GM12878 (cell line): ENCODE results near the gene DAGLA. TPM values are rescaled to one million over a fixed set of nuclear protein-coding genes. Genes with fewer than 3 reads are reported as not detected.

Source experiments
- ATAC-seq: fragments of 200-7000 bp; cut with Tn5 transposase; 3 replicates; pipeline ENCODE4 v1.9.1; 2020; ENCODE audit warnings: mild to moderate bottlenecking, moderate library complexity
- BruUV-seq: library from RNA; stranded (reverse); fragments of 400-500 nt; replicated peaks from 2 replicates; lab custom pipeline; 2021; lab: Mats Ljungman, UMichigan
- CTCF ChIA-PET: fragments of 300-600 bp; sonication (Branson Sonifier 250); formaldehyde crosslinking; extraction: SDS; loops from one replicate; lab custom pipeline; 2021; ENCODE audit warnings: inconsistent platforms; lab: Yijun Ruan, JAX
- POLR2A ChIA-PET: fragments of 350-600 bp; formaldehyde crosslinking; extraction: SDS; loops from one replicate; lab custom pipeline; 2021; ENCODE audit warnings: inconsistent platforms; lab: Charles Lee
- RAD21 ChIA-PET: fragments of 300-600 bp; sonication (Branson Sonifier 250); formaldehyde crosslinking; loops from one replicate; lab custom pipeline; 2023; ENCODE audit warnings: antibody characterized with exemption; ENCODE audit not compliant: unreplicated experiment; lab: Charles Lee
- SMC1A ChIA-PET: fragments of 300-600 bp; sonication (Branson Sonifier 250); formaldehyde crosslinking; loops from one replicate; lab custom pipeline; 2023; ENCODE audit not compliant: unreplicated experiment, uncharacterized antibody; lab: Charles Lee
- DNase-seq: peaks from one replicate; pipeline ENCODE4 v3.0.0-alpha.2; 2011; ENCODE audit warnings: low read depth, low spot score
- FAIRE-seq: peaks from 3 replicates; lab custom pipeline; 2011; peaks lifted over from hg19 to GRCh38; lab: Jason Lieb, UNC
- H2AFZ ChIP-seq: 2 replicates; pipeline ENCODE4 v1.6.0; 2011; ENCODE audit warnings: low read depth, low read length, control low read depth; ENCODE audit not compliant: control insufficient read depth
- H3K27ac ChIP-seq: 2 replicates; pipeline ENCODE4 v1.5.1; 2011; ENCODE audit warnings: control low read depth; ENCODE audit not compliant: control insufficient read depth, insufficient read depth
- H3K27me3 ChIP-seq, 2 experiments: replicated peaks in 1 of 2; 2 replicates each; pipeline versions ENCODE4 v1.6.0 to v1.6.1; 2011; ENCODE audit warnings: low read length in 1 of 2; ENCODE audit not compliant: control insufficient read depth in 2 of 2, insufficient read depth in 2 of 2
- H3K36me3 ChIP-seq, 2 experiments: 2 replicates each; pipeline ENCODE4 v1.5.1; 2011; ENCODE audit warnings: low read length in 1 of 2; ENCODE audit not compliant: control insufficient read depth in 2 of 2, insufficient read depth in 2 of 2
- H3K4me1 ChIP-seq: 2 replicates; pipeline ENCODE4 v1.6.1; 2011; ENCODE audit warnings: mild to moderate bottlenecking, low read length, moderate library complexity, mixed read lengths; ENCODE audit not compliant: control insufficient read depth, insufficient read depth
- H3K4me2 ChIP-seq: 2 replicates; pipeline ENCODE4 v1.6.0; 2011; ENCODE audit warnings: control low read depth; ENCODE audit not compliant: control insufficient read depth, insufficient read depth
- H3K4me3 ChIP-seq: fragments of 200-600 bp; sonication (generic); 2 replicates; pipeline ENCODE4 v1.5.1; 2016
- H3K79me2 ChIP-seq: 2 replicates; pipeline ENCODE4 v1.6.0; 2011; ENCODE audit warnings: low read length; ENCODE audit not compliant: control insufficient read depth, insufficient read depth
- H3K9ac ChIP-seq: 2 replicates; pipeline ENCODE4 v1.8.0; 2011; ENCODE audit warnings: low read length, control low read depth, mixed read lengths; ENCODE audit not compliant: control insufficient read depth, insufficient read depth
- H3K9me3 ChIP-seq: replicated peaks from 3 replicates; pipeline ENCODE4 v1.5.1; 2011; ENCODE audit warnings: mild to moderate bottlenecking, low read length; ENCODE audit not compliant: control insufficient read depth, insufficient read depth
- H4K20me1 ChIP-seq: 2 replicates; pipeline ENCODE4 v1.6.0; 2011; ENCODE audit not compliant: control insufficient read depth, insufficient read depth
- BACH1 ChIP-seq: fragments of 450-650 bp; IDR thresholded peaks from 2 replicates; pipeline ENCODE4 v1.6.1; 2017; ENCODE audit warnings: mild to moderate bottlenecking, borderline replicate concordance
- CHD1 ChIP-seq: IDR thresholded peaks from 2 replicates; pipeline ENCODE4 v1.6.1; 2012; ENCODE audit warnings: low read depth, low read length, improper control_type of control experiment
- CREM ChIP-seq: IDR thresholded peaks from 2 replicates; pipeline ENCODE4 v1.6.1; 2014; ENCODE audit warnings: antibody characterized with exemption, low read depth
- EGR1 ChIP-seq, 2 experiments: IDR thresholded peaks; 1 replicate in 1 of 2; 2 replicates in 1 of 2; pipeline ENCODE4 v1.6.1; 2011 to 2012; ENCODE audit warnings: low read depth in 2 of 2, low read length in 2 of 2, borderline replicate concordance in 1 of 2, mild to moderate bottlenecking in 1 of 2, moderate library complexity in 1 of 2
- ESRRA ChIP-seq: IDR thresholded peaks from 2 replicates; pipeline ENCODE4 v1.6.1; 2012; ENCODE audit warnings: mild to moderate bottlenecking, low read length, improper control_type of control experiment
- IRF4 ChIP-seq: IDR thresholded peaks from 2 replicates; pipeline ENCODE4 v1.6.1; 2011; ENCODE audit warnings: low read depth, low read length
- JUNB ChIP-seq: IDR thresholded peaks from 2 replicates; pipeline ENCODE4 v1.6.1; 2016; ENCODE audit warnings: antibody characterized with exemption, mild to moderate bottlenecking
- KLF5 ChIP-seq: fragments of 450-650 bp; IDR thresholded peaks from 2 replicates; pipeline ENCODE4 v1.6.1; 2014; ENCODE audit warnings: mild to moderate bottlenecking; ENCODE audit not compliant: partially characterized antibody
- MYB ChIP-seq: fragments of 150-350 bp; IDR thresholded peaks from 2 replicates; pipeline ENCODE4 v1.6.1; 2014; ENCODE audit warnings: mild to moderate bottlenecking, low read depth, low read length, borderline replicate concordance
- NFXL1 ChIP-seq: fragments of 450-650 bp; IDR thresholded peaks from 2 replicates; pipeline ENCODE4 v1.6.1; 2017; ENCODE audit warnings: antibody characterized with exemption, mild to moderate bottlenecking, borderline replicate concordance
- RAD51 ChIP-seq: fragments of 450-650 bp; IDR thresholded peaks from 2 replicates; pipeline ENCODE4 v1.6.1; 2016; ENCODE audit warnings: moderate library complexity, mild to moderate bottlenecking, inconsistent platforms
- RELA ChIP-seq: fragments of 450-650 bp; IDR thresholded peaks from 2 replicates; pipeline ENCODE4 v1.8.0; 2014; ENCODE audit warnings: borderline replicate concordance; ENCODE audit not compliant: partially characterized antibody
- SMAD1 ChIP-seq: fragments of 450-650 bp; IDR thresholded peaks from 2 replicates; pipeline ENCODE4 v1.6.1; 2018; ENCODE audit warnings: mild to moderate bottlenecking, low read depth; ENCODE audit not compliant: partially characterized antibody
- SREBF1 ChIP-seq: IDR thresholded peaks from 2 replicates; pipeline ENCODE4 v1.6.1; 2012; ENCODE audit warnings: mild to moderate bottlenecking, low read length
- WGBS: methylation state at CpG from one replicate; pipeline ENCODE4 v1.1.6; 2016; ENCODE audit warnings: low lambda C conversion rate; ENCODE audit not compliant: insufficient replicate concordance, insufficient coverage; ENCODE audit errors: missing lambda C conversion rate; 5-methylcytosine and 5-hydroxymethylcytosine counted together
- in situ Hi-C: fragments of 300-500 bp; cut with MboI; formaldehyde crosslinking; loops from 9 replicates; pipeline ENCODE4 v1.14.3; 2018; ENCODE audit warnings: mixed read lengths
- intact Hi-C: fragments of 100-400 bp; cut with micrococcal nuclease; formaldehyde crosslinking; loops from one replicate; pipeline ENCODE4 v1.14.2; 2022; ENCODE audit not compliant: unreplicated experiment
- polyA plus RNA-seq, 11 experiments: library from polyadenylated mRNA; depleted of rRNA in 4 of 11; unstranded in 6 of 11; stranded (reverse) in 5 of 11; fragments of >200 nt; fragmentation: Nextera tagmentation in 4 of 11; fragmentation: Illumina TruSeq in 1 of 11; extraction: Ambion mirVana in 4 of 11; extraction: Trizol in 1 of 11; gene quantifications; 1 replicate in 1 of 11; 2 replicates in 10 of 11; pipeline versions ENCODE4 v1.2.1 to v1.2.3, GENCODE V29; 2011 to 2016; ENCODE audit warnings: inconsistent platforms in 2 of 11, missing spikeins in 2 of 11, low read depth in 1 of 11
- total RNA-seq, 4 experiments: library from RNA; depleted of rRNA in 3 of 4; stranded (reverse); fragments of >200 nt in 3 of 4; fragmentation: Illumina TruSeq in 1 of 4; extraction: Trizol in 1 of 4; gene quantifications; 2 replicates each; pipeline versions ENCODE4 v1.2.1 to v1.2.3, GENCODE V29; 2013 to 2021
- TF ChIP-seq, protein P1 (sequence below): fragments of 450-650 bp; IDR thresholded peaks from 2 replicates; pipeline ENCODE4 v1.6.1; 2017; ENCODE audit warnings: mild to moderate bottlenecking, moderate library complexity
- TF ChIP-seq, protein P2 (sequence below): fragments of 450-650 bp; IDR thresholded peaks from 2 replicates; pipeline ENCODE4 v1.6.1; 2017; ENCODE audit warnings: borderline replicate concordance

DAGLA gene
- total and polyA plus RNA-seq, 10 of the 15 experiments (the other 5 are each of a cell fraction or from before 2014, with no cell fraction given) = 0.05 TPM; not detected in 9

DNA sequence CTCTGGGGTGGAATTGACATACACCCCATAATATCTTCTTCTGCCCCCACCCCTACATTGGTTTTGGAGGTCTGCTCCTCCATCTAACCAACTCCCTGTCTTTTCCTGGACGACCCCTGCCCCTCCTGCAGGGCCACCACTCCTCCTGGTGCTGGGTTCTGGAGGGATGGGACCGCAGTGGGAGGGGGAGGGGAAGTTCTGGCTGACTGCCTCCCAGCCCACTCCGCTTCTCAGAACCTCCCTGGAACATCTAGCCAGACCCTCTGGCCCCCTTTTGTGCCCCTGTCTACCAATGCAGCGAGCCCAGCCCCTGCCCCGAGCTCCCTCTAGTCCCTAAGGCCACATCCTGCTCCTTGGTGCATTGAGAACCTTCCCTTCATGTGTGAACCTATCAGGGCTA, 73.5 kb downstream of the DAGLA start:
- intact Hi-C loops = no loop called here
- Histone ChIP-seq H2AFZ (no peak overlapping the region), H3K9me3 (no peaks in the 10 kb centered on the region), H3K9ac (no peak overlapping the region), H3K36me3 (no peaks in the 10 kb centered on the region), H4K20me1 (no peaks in the 10 kb centered on the region), H3K4me3 (no peak overlapping the region), H3K4me2 (no peak overlapping the region), H3K79me2 (no peaks in the 10 kb centered on the region), H3K27me3 (peaks cover 0 to 4% of the 10 kb centered on the region in 2 experiments; a peak in 1 of 4 replicates), H3K27ac (no peak overlapping the region), H3K4me1 (peaks cover 8% of the 10 kb centered on the region)
- ChIA-PET SMC1A (interaction anchor here (0.8 to 3.6 kb wide), 6 partner anchors 22 to 43 kb away, joined by 3 to 15 read pairs (median 5); partner anchors contain the start of gene FEN1), CTCF (interaction anchor here (0.6 to 4.6 kb wide), 10 partner anchors 10 to 328 kb away, joined by 3 to 35 read pairs (median 4); partner anchors contain the start of genes FEN1 and TMEM258), RAD21 (interaction anchor here (0.9 to 1.3 kb wide), 6 partner anchors 22 to 44 kb away, joined by 3 to 7 read pairs (median 4); no protein-coding TSS in a partner anchor), POLR2A (interaction anchor here (0.8 to 8.0 kb wide), 5 partner anchors 12 to 212 kb away, joined by 3 to 60 read pairs (median 5); partner anchors contain the start of genes FADS2, FEN1 and TMEM258)
- TF ChIP-seq CREM = no peak
- TF ChIP-seq IRF4 = no peak
- TF ChIP-seq EGR1 (IDR thresholded peaks at IDR 0.05; ENCODE audit: borderline replicate concordance in 1 of 2, low read depth in 2 of 2, low read length in 2 of 2) = no peak
- TF ChIP-seq MYB = no peak
- no peak for TF ChIP-seq NFXL1
- TF ChIP-seq SREBF1 = no peak
- TF ChIP-seq SMAD1 = no peak
- TF ChIP-seq RELA = no peak
- TF ChIP-seq CHD1 = no peak
- no peak for TF ChIP-seq ESRRA
- TF ChIP-seq, protein P1, sequence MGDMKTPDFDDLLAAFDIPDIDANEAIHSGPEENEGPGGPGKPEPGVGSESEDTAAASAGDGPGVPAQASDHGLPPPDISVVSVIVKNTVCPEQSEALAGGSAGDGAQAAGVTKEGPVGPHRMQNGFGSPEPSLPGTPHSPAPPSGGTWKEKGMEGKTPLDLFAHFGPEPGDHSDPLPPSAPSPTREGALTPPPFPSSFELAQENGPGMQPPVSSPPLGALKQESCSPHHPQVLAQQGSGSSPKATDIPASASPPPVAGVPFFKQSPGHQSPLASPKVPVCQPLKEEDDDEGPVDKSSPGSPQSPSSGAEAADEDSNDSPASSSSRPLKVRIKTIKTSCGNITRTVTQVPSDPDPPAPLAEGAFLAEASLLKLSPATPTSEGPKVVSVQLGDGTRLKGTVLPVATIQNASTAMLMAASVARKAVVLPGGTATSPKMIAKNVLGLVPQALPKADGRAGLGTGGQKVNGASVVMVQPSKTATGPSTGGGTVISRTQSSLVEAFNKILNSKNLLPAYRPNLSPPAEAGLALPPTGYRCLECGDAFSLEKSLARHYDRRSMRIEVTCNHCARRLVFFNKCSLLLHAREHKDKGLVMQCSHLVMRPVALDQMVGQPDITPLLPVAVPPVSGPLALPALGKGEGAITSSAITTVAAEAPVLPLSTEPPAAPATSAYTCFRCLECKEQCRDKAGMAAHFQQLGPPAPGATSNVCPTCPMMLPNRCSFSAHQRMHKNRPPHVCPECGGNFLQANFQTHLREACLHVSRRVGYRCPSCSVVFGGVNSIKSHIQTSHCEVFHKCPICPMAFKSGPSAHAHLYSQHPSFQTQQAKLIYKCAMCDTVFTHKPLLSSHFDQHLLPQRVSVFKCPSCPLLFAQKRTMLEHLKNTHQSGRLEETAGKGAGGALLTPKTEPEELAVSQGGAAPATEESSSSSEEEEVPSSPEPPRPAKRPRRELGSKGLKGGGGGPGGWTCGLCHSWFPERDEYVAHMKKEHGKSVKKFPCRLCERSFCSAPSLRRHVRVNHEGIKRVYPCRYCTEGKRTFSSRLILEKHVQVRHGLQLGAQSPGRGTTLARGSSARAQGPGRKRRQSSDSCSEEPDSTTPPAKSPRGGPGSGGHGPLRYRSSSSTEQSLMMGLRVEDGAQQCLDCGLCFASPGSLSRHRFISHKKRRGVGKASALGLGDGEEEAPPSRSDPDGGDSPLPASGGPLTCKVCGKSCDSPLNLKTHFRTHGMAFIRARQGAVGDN = no peak
- TF ChIP-seq, protein P2, sequence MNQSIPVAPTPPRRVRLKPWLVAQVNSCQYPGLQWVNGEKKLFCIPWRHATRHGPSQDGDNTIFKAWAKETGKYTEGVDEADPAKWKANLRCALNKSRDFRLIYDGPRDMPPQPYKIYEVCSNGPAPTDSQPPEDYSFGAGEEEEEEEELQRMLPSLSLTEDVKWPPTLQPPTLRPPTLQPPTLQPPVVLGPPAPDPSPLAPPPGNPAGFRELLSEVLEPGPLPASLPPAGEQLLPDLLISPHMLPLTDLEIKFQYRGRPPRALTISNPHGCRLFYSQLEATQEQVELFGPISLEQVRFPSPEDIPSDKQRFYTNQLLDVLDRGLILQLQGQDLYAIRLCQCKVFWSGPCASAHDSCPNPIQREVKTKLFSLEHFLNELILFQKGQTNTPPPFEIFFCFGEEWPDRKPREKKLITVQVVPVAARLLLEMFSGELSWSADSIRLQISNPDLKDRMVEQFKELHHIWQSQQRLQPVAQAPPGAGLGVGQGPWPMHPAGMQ = no peak
- no peak for TF ChIP-seq RAD51
- TF ChIP-seq BACH1 = no peak
- TF ChIP-seq KLF5 = no peak
- TF ChIP-seq JUNB = no peak
- DNase-seq (no peak), ATAC-seq (no peak), FAIRE-seq (no peak)
- in situ Hi-C loops = no loop called here
- WGBS = 49% methylated on average over 5 of the region's 5 CpGs
- BruUV-seq = no TSS peak
